ENCODE measurements around the gene DIAPH3. TPM values are rescaled to one million over a fixed set of nuclear protein-coding genes. Genes with fewer than 3 reads are reported as not detected.

The DIAPH3 gene
- polyA plus RNA-seq, 1 of the 3 experiments (the other 2 are of a cell fraction) = 5.4 TPM

- TF ChIP-seq CTCF (IDR thresholded peaks at IDR 0.05) = no peak
- no peak for TF ChIP-seq YY1 (IDR thresholded peaks at IDR 0.05; ENCODE audit: low read depth)
- no peak for TF ChIP-seq RFX5 (IDR thresholded peaks at IDR 0.05; ENCODE audit: low read length)
- no peak for TF ChIP-seq POLR2AphosphoS5 (IDR thresholded peaks at IDR 0.05; ENCODE audit: low read depth, low read length)
- no peak for TF ChIP-seq FOXJ3 (CRISPR knock-in tag; IDR thresholded peaks at IDR 0.05)
- no peak for TF ChIP-seq MXI1 (IDR thresholded peaks at IDR 0.05; ENCODE audit: low read depth, low read length)
- no peak for TF ChIP-seq RXRA (IDR thresholded peaks at IDR 0.05; ENCODE audit: borderline replicate concordance, low read depth)
- no peak for TF ChIP-seq EP300 (IDR thresholded peaks at IDR 0.05; ENCODE audit: borderline replicate concordance in 1 of 2, low read depth in 1 of 2, low read length in 1 of 2)
- TF ChIP-seq GATA2 (CRISPR knock-in tag; IDR thresholded peaks at IDR 0.05) = no peak
Measured at GRCh38 chr13:59689057-59689456, 474.7 kb downstream of the DIAPH3 start (continued).

- no peak overlapping the region for H3K4me3 ChIP-seq (ENCODE audit: low read depth in 2 of 2, low read length in 1 of 2)
- 0 out of 2 replicates have a peak, but pooled peaks have one; percentile 7 for TF ChIP-seq GATA2 (CRISPR knock-in tag; IDR thresholded peaks at IDR 0.05)
- peak; percentile 1; the same call in 1 of the 2 replicates for TF ChIP-seq RAD21 (IDR thresholded peaks at IDR 0.05; ENCODE audit: low read length)
- TF ChIP-seq EZH2phosphoT487 (IDR thresholded peaks at IDR 0.05; ENCODE audit: borderline replicate concordance, low read depth) = no peak
- peak; percentile 48; the same call in 1 of the 2 replicates for TF ChIP-seq MXI1 (IDR thresholded peaks at IDR 0.05; ENCODE audit: low read depth, low read length)
- 0 out of 2 replicates have a peak, but pooled peaks have one; percentile 37 for TF ChIP-seq RCOR1 (IDR thresholded peaks at IDR 0.05; ENCODE audit: low read length)
- TF ChIP-seq TEAD4 (IDR thresholded peaks at IDR 0.05; ENCODE audit: borderline replicate concordance, insufficient read depth) = no peak
- TF ChIP-seq PBX3 (IDR thresholded peaks at IDR 0.05) = peak; percentile 51; the same call in 1 of the 2 replicates
- TF ChIP-seq EP300 (IDR thresholded peaks at IDR 0.05; ENCODE audit: borderline replicate concordance in 1 of 2, low read depth in 1 of 2, low read length in 1 of 2) = no peak; a peak in 1 of 4 replicates
- H3F3A ChIP-seq (replicated peaks; ENCODE audit: insufficient read depth) = no peaks in the 10 kb centered on the region
- DNase-seq = peak; percentile 26
- WGBS (ENCODE audit: low lambda C conversion rate) = 12% methylated on average over 2 of the region's 2 CpGs
- H3K79me2 ChIP-seq (ENCODE audit: insufficient read depth) = no peaks in the 10 kb centered on the region
- ChIA-PET CTCF (interaction anchor here (1.4 to 9.2 kb wide), 3 partner anchors 83 to 220 kb away, joined by 3 to 47 read pairs (median 23); no protein-coding TSS in a partner anchor), POLR2A (interaction anchor here (1.0 kb wide), 1 partner anchor 44 kb away, joined by 3 read pairs; no protein-coding TSS in a partner anchor)
- H3K9me3 ChIP-seq = no peaks in the 10 kb centered on the region
- peaks cover 11 to 28% of the 10 kb centered on the region in 2 experiments; a peak in 3 of 4 replicates for H3K4me1 ChIP-seq (ENCODE audit: control insufficient read depth in 1 of 2, insufficient read depth in 2 of 2, low read depth in 1 of 2, low read length in 1 of 2)
- H3K9me2 ChIP-seq = no peaks in the 10 kb centered on the region
- H3K9ac ChIP-seq = no peak overlapping the region
- H3K36me3 ChIP-seq (replicated peaks in 1 of 2; ENCODE audit: control insufficient read depth in 1 of 2, insufficient read depth in 2 of 2, low read length in 1 of 2) = no peaks in the 10 kb centered on the region
- no peaks in the 10 kb centered on the region for H4K20me1 ChIP-seq (ENCODE audit: insufficient read depth)
- H3K27ac ChIP-seq (ENCODE audit: low read depth in 2 of 2, low read length in 1 of 2) = peak overlapping the region in 1 of 2 experiments; percentile 90; a peak in 2 of 4 replicates
- no peak overlapping the region for H3K4me2 ChIP-seq
- no peaks in the 10 kb centered on the region for H3K27me3 ChIP-seq (ENCODE audit: insufficient read depth)
- no peak overlapping the region for H2AFZ ChIP-seq (ENCODE audit: low read depth)
Measured at GRCh38 chr13:59686798-59687394, 476.8 kb downstream of the DIAPH3 start.

Data from SK-N-SH (cell line).